ENCODE results near the gene COL19A1. TPM values are rescaled to one million over a fixed set of nuclear protein-coding genes. Genes with fewer than 3 reads are reported as not detected.

COL19A1 gene
- total RNA-seq, 1 experiment from 2014 or later: not detected

GRCh38 chr6:69832558-69832957 lies 33.8 kb upstream of the COL19A1 start:
- Histone ChIP-seq H3K9me2 (ENCODE audit: insufficient read depth) (no peaks in the 10 kb centered on the region; the same call in 1 of the 2 replicates), H3K79me2 (ENCODE audit: low read depth) (no peaks in the 10 kb centered on the region), H4K20me1 (ENCODE audit: insufficient read depth) (no peaks in the 10 kb centered on the region), H3K27me3 (ENCODE audit: insufficient read depth, low read depth) (no peaks in the 10 kb centered on the region), H2AFZ (no peak overlapping the region), H3F3A (ENCODE audit: insufficient read depth, low read depth) (no peaks in the 10 kb centered on the region), H3K9me3 (ENCODE audit: insufficient read depth, low read depth) (no peaks in the 10 kb centered on the region), H3K4me2 (no peak overlapping the region), H3K4me1 (replicated peaks; ENCODE audit: insufficient read depth) (no peaks in the 10 kb centered on the region), H3K4me3 (no peak overlapping the region), H3K36me3 (ENCODE audit: low read depth) (no peaks in the 10 kb centered on the region), H3K27ac (no peak overlapping the region)
- CTCF ChIA-PET: no interaction called here
- DNase-seq: no peak
- POLR2A ChIA-PET (ENCODE audit: unreplicated experiment): no interaction called here
- no TSS peak for BruUV-seq (replicated peaks)
- intact Hi-C loops (cut with micrococcal nuclease; ENCODE audit: unreplicated experiment): loop anchor here (10.0 kb wide), 1 partner anchor 332 kb away; no protein-coding TSS in a partner anchor
- TF ChIP-seq CTCF (conservative IDR thresholded peaks at IDR 0.05) (no peak), EZH2 (IDR thresholded peaks at IDR 0.05; ENCODE audit: low read depth) (no peak)

- no peak overlapping the region; the same call in 1 of the 2 replicates for H2AFZ ChIP-seq
- peak; percentile 1 to 37 for DNase-seq
- no peaks in the 10 kb centered on the region for H3K9me3 ChIP-seq (ENCODE audit: insufficient read depth, low read depth)
- intact Hi-C loops (cut with micrococcal nuclease; ENCODE audit: unreplicated experiment): loop anchor here (1.0 to 10.0 kb wide), 2 partner anchors 273 to 329 kb away; no protein-coding TSS in a partner anchor
- no peaks in the 10 kb centered on the region for H3K27me3 ChIP-seq (ENCODE audit: insufficient read depth, low read depth)
- no peaks in the 10 kb centered on the region for H3K36me3 ChIP-seq (ENCODE audit: low read depth)
- ChIA-PET CTCF (interaction anchor here (0.6 kb wide), 1 partner anchor 14 kb away, joined by 4 read pairs; no protein-coding TSS in a partner anchor), POLR2A (ENCODE audit: unreplicated experiment) (interaction anchor here (0.6 kb wide), 1 partner anchor 47 kb away, joined by 4 read pairs; no protein-coding TSS in a partner anchor)
- H3F3A ChIP-seq (ENCODE audit: insufficient read depth, low read depth): no peaks in the 10 kb centered on the region
- peak overlapping the region; percentile 46 for H3K4me2 ChIP-seq
- no peak for TF ChIP-seq EZH2 (IDR thresholded peaks at IDR 0.05; ENCODE audit: low read depth)
- TF ChIP-seq CTCF (conservative IDR thresholded peaks at IDR 0.05): peak; percentile 76
- H3K79me2 ChIP-seq (ENCODE audit: low read depth): no peaks in the 10 kb centered on the region
- no peak overlapping the region for H3K4me3 ChIP-seq
- BruUV-seq (replicated peaks): no TSS peak
- no peaks in the 10 kb centered on the region for H3K4me1 ChIP-seq (replicated peaks; ENCODE audit: insufficient read depth)
- H4K20me1 ChIP-seq (ENCODE audit: insufficient read depth): no peaks in the 10 kb centered on the region
- H3K9me2 ChIP-seq (ENCODE audit: insufficient read depth): no peaks in the 10 kb centered on the region; the same call in 1 of the 2 replicates
- H3K27ac ChIP-seq: no peak overlapping the region
These were observed 30.8 kb upstream of the COL19A1 start for GRCh38 chr6:69835414-69836179.

GRCh38 chr6:69841862-69842261 lies 24.5 kb upstream of the COL19A1 start:
- Histone ChIP-seq H3K9me2 (ENCODE audit: insufficient read depth) (no peaks in the 10 kb centered on the region), H3K4me1 (replicated peaks; ENCODE audit: insufficient read depth) (no peaks in the 10 kb centered on the region), H3K36me3 (ENCODE audit: low read depth) (no peaks in the 10 kb centered on the region), H3K79me2 (ENCODE audit: low read depth) (no peaks in the 10 kb centered on the region), H3K4me3 (no peak overlapping the region), H4K20me1 (ENCODE audit: insufficient read depth) (no peaks in the 10 kb centered on the region), H2AFZ (no peak overlapping the region), H3K27me3 (ENCODE audit: insufficient read depth, low read depth) (no peaks in the 10 kb centered on the region), H3K4me2 (no peak overlapping the region), H3K27ac (no peak overlapping the region), H3F3A (ENCODE audit: insufficient read depth, low read depth) (no peaks in the 10 kb centered on the region), H3K9me3 (ENCODE audit: insufficient read depth, low read depth) (no peaks in the 10 kb centered on the region)
- no TSS peak for BruUV-seq (replicated peaks)
- no peak for DNase-seq
- ChIA-PET POLR2A (ENCODE audit: unreplicated experiment) (no interaction called here), CTCF (no interaction called here)
- TF ChIP-seq CTCF (conservative IDR thresholded peaks at IDR 0.05) (no peak), EZH2 (IDR thresholded peaks at IDR 0.05; ENCODE audit: low read depth) (no peak)
- intact Hi-C loops (cut with micrococcal nuclease; ENCODE audit: unreplicated experiment): no loop called here

Measured in PC-9 (cell line).